ENCODE measurements around the gene HDGF.

DNA sequence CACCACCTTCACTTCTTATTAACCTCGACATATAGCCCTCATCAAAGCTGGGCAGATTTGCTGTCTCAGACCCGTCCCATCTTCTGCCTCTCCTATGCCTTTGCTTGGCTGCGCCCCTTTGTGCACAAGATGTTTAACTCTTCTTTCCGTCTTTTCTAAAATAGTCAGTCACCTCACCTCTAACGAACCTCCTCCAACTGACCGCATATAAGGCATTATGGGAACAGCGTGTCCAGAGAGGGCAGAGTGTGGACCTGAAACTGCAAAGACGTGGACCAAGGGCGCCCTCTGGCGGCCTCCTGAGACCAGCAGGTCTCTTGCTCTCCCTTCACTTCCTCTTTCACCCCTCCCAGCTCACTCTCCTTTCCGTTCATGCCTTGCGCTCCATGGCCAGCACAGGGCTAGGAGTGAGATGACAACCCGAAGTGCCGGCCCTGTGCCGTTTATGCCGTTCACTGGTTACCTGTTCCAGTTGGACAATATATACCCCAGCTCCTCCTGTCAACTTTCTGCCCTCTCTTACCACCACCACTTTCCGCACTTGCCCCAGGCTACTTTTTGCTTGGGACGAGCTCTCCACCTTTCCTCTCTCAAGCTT, 25.7 kb downstream of the HDGF start:
- TF ChIP-seq TAF1 (IDR thresholded peaks at IDR 0.05; ENCODE audit: borderline replicate concordance, insufficient read depth, low read length): peak; percentile 67; the same call in 1 of the 2 replicates
- peak; percentile 28; the same call in 1 of the 2 replicates for TF ChIP-seq POLR2AphosphoS5 (IDR thresholded peaks at IDR 0.05; ENCODE audit: low read depth, low read length)

Data from PFSK-1 (cell line).